DLD1 (cell line): ENCODE data around the gene HACE1.
"Not testable (repeated sequence)": the region's sequence is repeated elsewhere in the genome, so short reads cannot be mapped to it uniquely, and the experiment has no call there.

Experiments
- in situ Hi-C: cut with HindIII; loops from 2 replicates; pipeline ENCODE4 v1.10.0; 2017; ENCODE audit warnings: low sequenced_read_pairs

HACE1 gene

DNA sequence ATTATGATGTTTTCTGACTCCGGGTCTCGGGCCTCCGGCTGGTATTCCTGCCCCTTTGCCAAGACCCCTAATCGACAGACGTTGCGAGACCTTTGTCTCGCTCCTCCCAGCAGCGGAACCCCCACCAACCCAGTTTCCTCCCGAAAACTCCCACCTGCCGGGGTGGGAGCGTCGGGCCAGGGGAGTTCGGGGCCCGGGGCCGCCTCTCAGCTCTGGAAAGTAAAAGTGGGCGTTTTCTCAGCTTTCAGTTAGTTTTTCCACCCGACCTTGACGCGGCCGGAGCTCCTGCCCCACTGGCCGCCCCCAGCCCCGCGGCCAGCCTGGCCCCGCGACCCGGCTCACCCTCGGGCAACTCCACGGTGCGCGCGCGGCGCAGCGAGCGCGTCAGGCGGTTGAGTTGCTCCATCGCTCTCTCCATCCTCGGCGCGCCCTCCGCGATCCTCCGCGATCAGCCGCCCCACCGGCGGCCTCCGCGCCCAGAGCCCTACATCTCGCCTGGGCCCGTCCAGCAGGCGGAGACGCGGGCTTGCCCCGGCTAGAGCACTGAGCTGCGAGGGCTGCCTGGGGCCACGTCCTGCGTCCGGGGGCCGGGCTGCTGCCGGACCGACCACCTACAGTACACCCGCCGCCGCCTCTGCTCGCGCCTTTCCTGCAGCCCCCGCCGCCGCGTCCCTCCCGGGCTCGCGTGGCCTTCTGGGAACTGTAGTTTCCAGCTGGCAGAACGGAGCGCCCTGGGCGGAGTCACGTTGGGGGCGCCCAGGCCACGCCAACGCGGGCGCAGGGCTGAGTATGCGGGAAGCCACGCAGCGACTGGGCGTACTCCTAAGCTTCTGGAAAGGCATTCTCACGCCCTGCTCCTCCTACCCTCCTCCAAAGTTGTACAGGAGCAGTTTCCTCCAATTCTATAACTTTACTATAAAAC lies at the start of gene HACE1:
HACE1 (minus strand) TSS at position 695 of the 922 bp plus-strand sequence; CDS start at position 418, 277 bp downstream.
- in situ Hi-C loops = no loop called here

GRCh38 chr6:104908888-104909525 lies 49.3 kb upstream of the HACE1 start:
- in situ Hi-C loops = no loop called here

GRCh38 chr6:104908031-104908887 lies 48.5 kb upstream of the HACE1 start:
- in situ Hi-C loops = no loop called here

DNA sequence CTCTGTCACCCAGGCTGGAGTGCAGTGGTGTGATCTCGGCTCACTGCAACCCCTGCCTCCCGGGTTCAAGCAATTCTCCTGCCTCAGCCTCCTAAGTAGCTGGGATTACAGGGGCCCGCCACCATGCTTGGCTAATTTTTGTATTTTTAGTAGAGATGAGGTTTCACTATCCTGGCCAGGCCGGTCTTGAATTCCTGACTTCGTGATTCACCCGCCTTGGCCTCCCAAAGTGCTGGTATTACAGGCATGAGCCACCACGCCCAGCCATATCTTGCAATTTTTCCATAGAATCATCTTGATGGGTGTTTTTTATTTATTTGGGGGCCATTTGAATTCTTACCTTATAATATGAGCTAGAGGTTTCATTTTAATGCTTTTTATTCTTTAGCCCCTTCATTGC lies 39.2 kb upstream of the HACE1 start:
- in situ Hi-C loops = not testable (repeated sequence)

DNA sequence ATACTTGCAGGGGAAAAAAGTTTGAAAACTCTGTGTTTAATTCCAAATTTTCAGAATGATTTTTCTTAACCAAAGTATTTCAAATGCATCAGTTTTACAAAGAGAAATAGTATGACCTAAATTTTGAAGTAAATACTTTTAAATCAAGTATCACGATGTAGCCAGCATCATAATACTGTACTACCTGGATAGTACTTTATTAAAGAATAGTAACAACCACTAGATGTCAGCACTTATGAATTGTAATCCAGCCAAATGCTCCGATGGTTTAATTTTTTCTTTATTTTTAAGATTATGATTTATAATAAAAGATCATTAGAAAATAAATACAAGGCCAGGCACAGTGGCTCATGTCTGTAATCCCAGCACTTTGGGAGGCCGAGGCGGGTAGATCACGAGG lies 37.2 kb upstream of the HACE1 start:
- in situ Hi-C loops = no loop called here

- in situ Hi-C loops = no loop called here
Measured at GRCh38 chr6:104888066-104888465, 28.3 kb upstream of the HACE1 start.

- in situ Hi-C loops = no loop called here
Measured at GRCh38 chr6:104887350-104887749, 27.6 kb upstream of the HACE1 start.

- in situ Hi-C loops = no loop called here
Measured at GRCh38 chr6:104885518-104886043, 25.9 kb upstream of the HACE1 start.

DNA sequence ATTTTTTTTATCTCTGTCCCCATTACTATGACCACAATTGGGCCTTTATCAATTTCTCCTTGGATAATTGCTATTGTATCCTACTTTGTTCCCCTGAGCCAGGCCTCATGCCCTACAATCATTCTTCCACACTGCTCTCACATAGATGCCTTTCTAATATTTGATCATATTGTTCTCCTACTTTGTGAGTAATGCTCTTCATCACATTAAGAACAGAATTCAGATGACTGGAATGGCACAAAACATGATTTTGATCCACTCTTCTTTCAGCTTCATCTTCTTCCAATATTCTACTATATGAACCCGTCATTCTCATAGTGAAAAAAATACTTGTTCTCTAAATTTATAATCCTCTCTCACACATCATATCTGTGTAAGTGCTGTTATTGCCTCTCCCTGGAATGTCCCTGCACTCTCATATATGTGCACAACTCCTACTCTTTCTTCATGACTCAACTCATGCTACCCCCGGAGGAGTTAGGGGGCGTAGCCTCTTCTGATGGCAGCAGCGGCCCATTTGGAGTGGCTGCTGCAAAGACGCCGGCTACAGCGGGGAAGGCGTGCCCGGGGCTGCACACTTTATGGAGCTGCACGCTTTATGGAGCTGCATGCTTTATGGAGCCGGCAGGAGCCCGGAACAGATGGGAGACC lies 25.3 kb upstream of the HACE1 start:
- in situ Hi-C loops = no loop called here

DNA sequence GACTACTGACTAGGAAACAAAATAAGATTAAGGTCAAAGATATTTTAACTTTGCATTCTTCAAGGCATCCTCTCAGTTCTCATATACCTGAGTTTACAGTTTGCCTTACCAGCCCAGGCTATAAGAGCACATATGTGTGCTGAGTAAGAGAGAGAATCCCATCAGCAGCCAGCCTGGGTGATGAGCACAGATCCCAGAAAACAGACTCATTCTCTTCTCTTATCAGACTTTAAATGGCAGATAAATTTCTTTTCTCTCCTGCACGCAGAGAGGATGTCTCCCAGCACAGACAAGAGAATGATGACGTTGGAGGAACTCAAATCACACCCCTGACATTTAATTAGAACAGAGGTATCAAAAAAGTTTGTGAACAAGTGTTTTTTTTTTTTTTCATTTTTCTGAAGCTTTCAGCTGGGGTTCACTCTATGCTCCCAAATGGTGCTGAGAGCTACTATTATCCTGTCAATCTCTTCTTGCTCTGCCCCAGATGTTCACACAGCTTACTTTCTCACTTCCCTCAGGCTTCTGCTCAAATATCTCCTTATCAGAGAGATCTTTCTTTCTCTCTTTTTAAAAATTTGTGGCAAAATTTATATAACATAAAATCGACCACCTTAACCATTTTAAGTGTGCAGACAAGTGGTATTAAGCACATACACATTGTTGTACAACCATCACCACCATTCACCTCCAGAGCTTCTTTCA lies 22.4 kb upstream of the HACE1 start:
- in situ Hi-C loops = no loop called here

DNA sequence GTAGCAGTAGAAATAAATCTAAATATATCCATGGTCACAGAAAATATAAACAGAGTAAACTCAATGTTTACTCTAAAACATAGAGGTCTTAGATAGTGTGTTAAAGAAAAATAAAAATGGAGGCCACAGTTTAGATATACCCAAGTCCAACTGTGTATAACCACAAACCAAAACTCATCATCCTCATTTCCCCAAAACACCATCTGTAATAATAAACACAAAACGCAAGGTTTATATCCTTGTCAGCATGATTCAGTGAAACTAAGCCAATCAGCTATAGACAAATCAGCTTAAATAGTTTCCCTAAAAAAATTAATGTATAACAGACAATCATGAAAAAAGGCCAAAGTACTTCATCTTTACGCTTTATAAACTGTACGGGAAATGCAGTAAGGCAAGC lies 2.7 kb upstream of the HACE1 start:
- in situ Hi-C loops = no loop called here

DNA sequence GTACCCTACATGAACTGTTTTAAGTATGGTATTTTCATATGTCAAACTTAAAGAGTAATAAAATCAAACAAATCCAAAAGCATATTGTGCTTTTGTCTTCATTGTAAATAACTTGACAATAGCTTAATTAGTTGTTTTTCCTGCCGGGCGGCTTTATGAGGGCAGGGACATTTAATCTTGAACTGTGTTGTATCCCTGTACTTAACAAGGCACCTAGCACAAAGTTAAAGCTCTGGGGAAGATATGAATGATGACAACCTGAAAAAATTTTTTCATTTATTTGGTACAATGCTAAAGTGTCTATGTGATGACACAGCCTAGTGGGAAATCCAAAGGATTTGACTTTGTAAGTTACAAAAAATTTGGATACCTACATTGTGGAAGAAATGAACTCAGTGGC lies 502 bp upstream of the HACE1 start:
- in situ Hi-C loops = no loop called here

DNA sequence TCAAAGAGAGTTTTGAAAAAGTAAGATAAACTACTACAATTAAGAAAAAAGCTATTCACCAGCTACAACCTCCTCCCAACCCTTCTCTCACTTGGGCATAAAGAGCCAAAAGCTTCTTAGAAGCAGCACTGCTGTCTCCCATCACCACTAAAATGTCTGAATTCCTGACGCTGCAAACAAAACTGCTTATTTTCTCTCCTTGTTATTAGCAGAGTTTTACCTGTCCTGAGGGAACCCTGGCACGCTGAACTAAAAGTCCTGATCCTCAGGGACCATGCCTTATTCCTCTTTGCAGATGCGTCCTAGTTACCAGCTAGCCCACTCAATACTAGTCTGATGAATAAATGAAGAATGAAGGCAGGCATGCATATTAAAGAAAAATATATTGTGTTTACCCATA lies 1.1 kb downstream of the HACE1 start:
- in situ Hi-C loops = no loop called here

DNA sequence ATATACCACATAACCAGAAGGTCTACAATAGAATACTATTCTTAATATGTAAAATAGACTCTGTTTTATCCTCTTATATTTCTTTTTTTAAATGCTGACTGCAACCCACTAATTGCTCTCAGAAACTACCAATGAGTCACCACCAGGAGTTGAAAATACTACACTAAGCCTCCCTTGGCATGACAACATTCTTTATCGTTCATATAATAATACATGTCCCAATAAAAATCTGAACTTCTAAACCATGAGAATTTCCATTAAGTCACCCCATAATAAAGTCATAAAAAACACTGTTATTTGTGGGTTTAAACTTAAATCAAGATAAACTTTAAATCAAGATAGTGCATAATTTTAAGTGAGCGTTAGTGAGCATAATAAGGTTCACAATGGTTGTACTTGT lies 4.2 kb downstream of the HACE1 start:
- in situ Hi-C loops = no loop called here

- in situ Hi-C loops = not testable (repeated sequence)
Measured at GRCh38 chr6:104847721-104848120, 12.0 kb downstream of the HACE1 start.

- in situ Hi-C loops = no loop called here
Measured at GRCh38 chr6:104843229-104843628, 16.5 kb downstream of the HACE1 start.

GRCh38 chr6:104837158-104837557 lies 22.6 kb downstream of the HACE1 start:
- in situ Hi-C loops = no loop called here

GRCh38 chr6:104836479-104837020 lies 23.2 kb downstream of the HACE1 start:
- in situ Hi-C loops = not testable (repeated sequence)

GRCh38 chr6:104835782-104836181 lies 23.9 kb downstream of the HACE1 start:
- in situ Hi-C loops = no loop called here
